Activated gamma-delta T cell treated with anti-CD3 and anti-CD28 coated beads, Interleukin-2, amount 50 U/mL, for 16 hours (primary cell): ENCODE measurements around the gene TYROBP.
"Not testable (repeated sequence)": the region's sequence is repeated elsewhere in the genome, so short reads cannot be mapped to it uniquely, and the experiment has no call there.

Experiments
- DNase-seq: peaks from one replicate; pipeline ENCODE4 v3.0.0-alpha.2; 2020; ENCODE audit warnings: low read depth

The TYROBP gene

GRCh38 chr19:35931874-35932202, 23.7 kb upstream of the TYROBP start:
- DNase-seq, result no peak

GRCh38 chr19:35931161-35931873, 23.2 kb upstream of the TYROBP start:
- peak; percentile 98 for DNase-seq

GRCh38 chr19:35929876-35930275, 21.8 kb upstream of the TYROBP start:
- no peak for DNase-seq

- DNase-seq, result no peak
Observed at GRCh38 chr19:35928507-35928906, 20.4 kb upstream of the TYROBP start.

- no peak for DNase-seq
Observed at GRCh38 chr19:35925501-35925900, 17.4 kb upstream of the TYROBP start.

GRCh38 chr19:35921012-35921411, 12.9 kb upstream of the TYROBP start:
- DNase-seq, result no peak

GRCh38 chr19:35919306-35919705, 11.2 kb upstream of the TYROBP start:
- no peak for DNase-seq

GRCh38 chr19:35915443-35915842, 7.3 kb upstream of the TYROBP start:
- DNase-seq, result no peak

GRCh38 chr19:35913589-35913988, 5.5 kb upstream of the TYROBP start:
- no peak for DNase-seq

GRCh38 chr19:35911790-35912189, 3.7 kb upstream of the TYROBP start:
- no peak for DNase-seq

GRCh38 chr19:35911173-35911572, 3.1 kb upstream of the TYROBP start:
- no peak for DNase-seq

- DNase-seq, result not testable (repeated sequence)
Observed at GRCh38 chr19:35910355-35910754, 2.3 kb upstream of the TYROBP start.

- no peak for DNase-seq
Observed at GRCh38 chr19:35909684-35910035, 1.6 kb upstream of the TYROBP start.

- DNase-seq, result no peak
Observed at GRCh38 chr19:35908973-35909683, 1.0 kb upstream of the TYROBP start.

- no peak for DNase-seq
Observed at GRCh38 chr19:35907377-35907745, 734 bp downstream of the TYROBP start.

GRCh38 chr19:35905178-35905727, 2.8 kb downstream of the TYROBP start:
- DNase-seq, result no peak

GRCh38 chr19:35904311-35905068, 3.6 kb downstream of the TYROBP start:
- DNase-seq, result no peak

- DNase-seq, result peak; percentile 85
Observed at GRCh38 chr19:35903550-35904179, 4.4 kb downstream of the TYROBP start.

GRCh38 chr19:35902870-35903475, 5.1 kb downstream of the TYROBP start:
- no peak for DNase-seq

- DNase-seq, result no peak
Observed at GRCh38 chr19:35901854-35902661, 6.0 kb downstream of the TYROBP start, which contains the start of gene HCST. Gene HCST (plus strand): TSS chr19:35902529. CDS start chr19:35902594, 65 bp downstream.

GRCh38 chr19:35901055-35901644, 6.9 kb downstream of the TYROBP start:
- no peak for DNase-seq
